Activated naive CD4-positive, alpha-beta T cell treated with anti-CD3 and anti-CD28 coated beads, Interleukin-2, amount 50 U/mL, for 72 hours (primary cell): ENCODE results near the gene GRIN3B. TPM values are rescaled to one million over a fixed set of nuclear protein-coding genes. Genes with fewer than 3 reads are reported as not detected.

Experiments
- ATAC-seq, 2 donors: fragments of 150-1000 bp; cut with Tn5 transposase; 2 replicates each; pipeline ENCODE4 v1.10.0; 2021; ENCODE audit warnings: mild to moderate bottlenecking in 2 of 2, moderate library complexity in 2 of 2
- DNase-seq, 2 donors: peaks; one replicate each; pipeline ENCODE4 v3.0.0; 2021 to 2022; ENCODE audit warnings: low spot score in 2 of 2
- H3K27ac Mint-ChIP-seq, 2 donors: one replicate each; pipeline ENCODE4 v1.8.0; 2022; ENCODE audit warnings: mild to moderate bottlenecking in 2 of 2, mixed read lengths in 2 of 2
- H3K36me3 Mint-ChIP-seq, 2 donors: one replicate each; pipeline ENCODE4 v1.8.0; 2022; ENCODE audit warnings: mixed read lengths in 2 of 2
- H3K9me3 Mint-ChIP-seq, 2 donors: one replicate each; pipeline ENCODE4 v1.8.0; 2022; ENCODE audit warnings: mixed read lengths in 2 of 2
- total RNA-seq, 2 donors: library from RNA; stranded (reverse); gene quantifications; one replicate each; pipeline ENCODE4 v1.2.3, GENCODE V29; 2022

The GRIN3B gene
- total RNA-seq, 2 donors from 2014 or later: 0.07 to 0.19 TPM

DNA sequence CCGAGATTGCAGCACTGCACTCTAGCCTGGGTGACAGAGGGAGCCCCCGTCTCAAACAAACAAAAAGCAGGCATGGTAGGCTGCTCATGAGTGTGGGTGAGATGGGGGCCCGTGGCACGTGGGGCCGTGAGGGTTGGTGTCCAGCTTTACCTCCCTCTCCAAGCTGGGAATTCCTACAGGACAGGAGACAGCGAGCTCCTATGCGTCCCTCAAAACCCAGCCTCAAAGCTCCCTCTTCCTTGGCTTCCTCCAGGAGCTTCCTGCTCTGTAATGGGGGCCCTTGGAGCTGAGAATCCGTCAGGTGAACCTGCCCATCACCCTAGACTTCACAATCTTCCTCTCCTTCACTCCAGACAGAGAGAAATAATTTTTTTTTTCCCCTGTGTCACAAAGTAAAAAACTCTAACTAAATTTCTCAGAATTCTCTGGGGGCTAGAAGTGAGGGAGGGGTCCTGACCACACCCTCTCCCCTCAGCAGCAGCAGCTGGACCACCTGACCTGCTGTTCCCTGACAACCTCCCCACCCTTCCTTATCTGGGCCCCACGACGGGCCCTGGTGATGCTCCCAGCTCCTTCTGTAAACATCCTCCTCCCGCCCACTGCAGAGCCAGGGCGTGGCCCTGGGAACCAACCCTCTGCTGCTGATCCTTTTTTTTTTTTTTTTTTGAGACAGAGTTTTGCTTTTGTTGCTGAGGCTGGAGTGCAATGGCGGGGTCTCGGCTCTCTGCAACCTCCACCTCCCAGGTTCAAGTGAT lies 38.2 kb upstream of the GRIN3B start:
- H3K27ac Mint-ChIP-seq: no peak overlapping the region
- no peak for DNase-seq
- no peak for ATAC-seq
- peaks cover 0 to 4% of the 10 kb centered on the region in 2 donors for H3K9me3 Mint-ChIP-seq
- peaks cover 0 to 17% of the 10 kb centered on the region in 2 donors for H3K36me3 Mint-ChIP-seq

- no peak overlapping the region for H3K27ac Mint-ChIP-seq
- no peak for ATAC-seq
- H3K9me3 Mint-ChIP-seq: peaks cover 0 to 4% of the 10 kb centered on the region in 2 donors
- peaks cover 0 to 22% of the 10 kb centered on the region in 2 donors for H3K36me3 Mint-ChIP-seq
- no peak for DNase-seq
Observed at GRCh38 chr19:962683-963400, 37.4 kb upstream of the GRIN3B start.

DNA sequence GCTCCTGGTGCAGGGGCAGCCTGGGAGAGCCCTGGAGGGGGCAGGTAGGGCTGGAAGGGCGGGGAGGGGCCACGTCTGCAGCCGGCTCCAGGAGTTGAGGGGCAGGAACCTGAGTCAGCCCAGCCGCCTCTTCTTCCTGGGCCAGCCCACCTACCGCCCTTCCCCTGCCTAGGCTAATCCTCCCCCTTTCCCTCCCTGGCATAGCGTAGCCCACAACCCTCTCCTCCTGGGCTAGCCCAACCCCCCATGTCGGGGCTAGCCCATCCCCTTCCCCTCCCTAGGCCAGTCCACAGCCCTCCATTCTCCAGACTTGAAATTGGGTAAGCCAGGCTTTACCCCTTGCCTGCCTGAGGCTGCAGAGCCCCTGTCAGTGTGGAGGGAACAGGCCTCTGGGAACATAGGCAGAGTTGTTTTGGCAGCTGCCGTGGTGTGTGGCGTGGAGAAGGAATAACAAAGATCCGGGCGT lies 36.7 kb upstream of the GRIN3B start:
- H3K27ac Mint-ChIP-seq: no peak overlapping the region
- DNase-seq: no peak
- peaks cover 0 to 4% of the 10 kb centered on the region in 2 donors for H3K9me3 Mint-ChIP-seq
- H3K36me3 Mint-ChIP-seq: peaks cover 0 to 22% of the 10 kb centered on the region in 2 donors
- no peak for ATAC-seq

DNA sequence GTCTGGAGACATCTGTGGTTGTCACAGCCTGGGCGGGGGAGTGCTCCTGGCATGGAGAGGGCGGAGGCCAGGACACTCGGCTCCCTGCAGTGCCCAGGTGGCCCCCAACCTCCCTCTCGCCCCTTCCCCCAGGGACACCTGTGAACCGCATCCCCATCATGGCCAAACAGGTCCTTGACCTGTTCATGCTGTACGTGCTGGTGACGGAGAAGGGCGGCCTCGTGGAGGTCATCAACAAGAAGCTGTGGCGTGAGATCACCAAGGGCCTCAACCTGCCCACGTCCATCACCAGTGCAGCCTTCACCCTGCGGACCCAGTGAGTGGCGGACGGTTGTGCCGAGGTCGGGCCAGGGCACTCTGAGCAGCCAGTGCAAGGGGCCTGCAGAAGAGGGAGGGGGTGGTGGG lies 36.1 kb upstream of the GRIN3B start:
- ATAC-seq: no peak

GRCh38 chr19:964761-965694 lies 35.2 kb upstream of the GRIN3B start:
- Mint-ChIP-seq H3K36me3 (peaks cover 0 to 22% of the 10 kb centered on the region in 2 donors), H3K27ac (no peak overlapping the region), H3K9me3 (peaks cover 0 to 4% of the 10 kb centered on the region in 2 donors)
- ATAC-seq: no peak
- DNase-seq: no peak

More for the DNA sequence above, 36.1 kb upstream of the GRIN3B start:
- no peak for DNase-seq
- H3K27ac Mint-ChIP-seq: no peak overlapping the region
- peaks cover 0 to 4% of the 10 kb centered on the region in 2 donors for H3K9me3 Mint-ChIP-seq
- H3K36me3 Mint-ChIP-seq: peaks cover 0 to 22% of the 10 kb centered on the region in 2 donors

- Mint-ChIP-seq H3K9me3 (peaks cover 4 to 5% of the 10 kb centered on the region in 2 donors), H3K27ac (peak overlapping the region in 1 of 2 donors; percentile 36), H3K36me3 (peaks cover 11 to 33% of the 10 kb centered on the region in 2 donors)
- DNase-seq (no peak), ATAC-seq (no peak)
Observed at GRCh38 chr19:966485-967088, 33.6 kb upstream of the GRIN3B start.

- H3K27ac Mint-ChIP-seq: peak overlapping the region in 1 of 2 donors; percentile 74
- ATAC-seq: no peak
Observed at GRCh38 chr19:970695-971094, 29.5 kb upstream of the GRIN3B start.

DNA sequence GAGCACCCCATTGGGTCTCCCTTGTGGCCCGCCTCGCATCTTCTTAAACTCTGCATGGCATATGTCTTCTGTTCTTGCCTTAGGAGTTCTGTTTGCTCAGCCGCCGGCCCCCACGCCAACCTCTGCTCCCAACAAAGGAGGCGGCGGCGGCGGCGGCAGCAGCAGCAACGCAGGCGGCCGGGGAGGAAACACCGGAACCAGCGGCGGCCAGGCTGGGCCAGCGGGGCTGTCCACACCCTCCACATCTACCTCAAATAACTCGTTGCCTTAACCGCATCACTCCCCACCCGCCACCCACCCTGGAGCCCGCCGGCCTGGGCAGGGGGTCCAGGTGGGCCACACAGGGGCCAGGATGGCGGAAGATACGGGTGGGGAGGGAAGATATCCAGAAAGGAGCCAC lies 28.4 kb upstream of the GRIN3B start:
- H3K27ac Mint-ChIP-seq: no peak overlapping the region
- peaks cover 0 to 5% of the 10 kb centered on the region in 2 donors for H3K9me3 Mint-ChIP-seq
- DNase-seq (no peak), ATAC-seq (no peak)
- peaks cover 13 to 20% of the 10 kb centered on the region in 2 donors for H3K36me3 Mint-ChIP-seq

More at GRCh38 chr19:970695-971094, 29.5 kb upstream of the GRIN3B start:
- peaks cover 0 to 5% of the 10 kb centered on the region in 2 donors for H3K9me3 Mint-ChIP-seq
- no peak for DNase-seq
- H3K36me3 Mint-ChIP-seq: peaks cover 13 to 25% of the 10 kb centered on the region in 2 donors

DNA sequence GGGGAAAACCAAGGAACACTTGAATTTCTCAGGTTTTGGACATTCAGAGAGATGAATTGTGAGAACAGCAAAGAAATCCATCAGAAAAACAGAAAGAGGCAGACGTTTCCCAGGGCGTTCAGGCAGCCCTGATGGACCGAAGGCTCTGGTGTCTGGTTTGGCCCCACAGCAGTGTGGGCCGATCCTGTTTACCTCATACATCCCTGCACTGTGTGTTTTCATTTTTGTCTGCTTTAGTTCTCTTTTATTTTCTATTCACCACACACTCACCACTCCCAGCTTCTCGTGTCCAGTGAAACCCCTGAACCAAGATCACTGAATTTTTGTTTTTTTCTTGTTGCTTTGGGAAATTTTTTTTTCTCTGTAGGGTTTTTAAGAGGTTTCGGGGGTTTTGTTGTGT lies 27.9 kb upstream of the GRIN3B start:
- no peak for DNase-seq
- H3K9me3 Mint-ChIP-seq: peaks cover 0 to 5% of the 10 kb centered on the region in 2 donors
- no peak overlapping the region for H3K27ac Mint-ChIP-seq
- ATAC-seq: no peak
- H3K36me3 Mint-ChIP-seq: peaks cover 13 to 15% of the 10 kb centered on the region in 2 donors

DNA sequence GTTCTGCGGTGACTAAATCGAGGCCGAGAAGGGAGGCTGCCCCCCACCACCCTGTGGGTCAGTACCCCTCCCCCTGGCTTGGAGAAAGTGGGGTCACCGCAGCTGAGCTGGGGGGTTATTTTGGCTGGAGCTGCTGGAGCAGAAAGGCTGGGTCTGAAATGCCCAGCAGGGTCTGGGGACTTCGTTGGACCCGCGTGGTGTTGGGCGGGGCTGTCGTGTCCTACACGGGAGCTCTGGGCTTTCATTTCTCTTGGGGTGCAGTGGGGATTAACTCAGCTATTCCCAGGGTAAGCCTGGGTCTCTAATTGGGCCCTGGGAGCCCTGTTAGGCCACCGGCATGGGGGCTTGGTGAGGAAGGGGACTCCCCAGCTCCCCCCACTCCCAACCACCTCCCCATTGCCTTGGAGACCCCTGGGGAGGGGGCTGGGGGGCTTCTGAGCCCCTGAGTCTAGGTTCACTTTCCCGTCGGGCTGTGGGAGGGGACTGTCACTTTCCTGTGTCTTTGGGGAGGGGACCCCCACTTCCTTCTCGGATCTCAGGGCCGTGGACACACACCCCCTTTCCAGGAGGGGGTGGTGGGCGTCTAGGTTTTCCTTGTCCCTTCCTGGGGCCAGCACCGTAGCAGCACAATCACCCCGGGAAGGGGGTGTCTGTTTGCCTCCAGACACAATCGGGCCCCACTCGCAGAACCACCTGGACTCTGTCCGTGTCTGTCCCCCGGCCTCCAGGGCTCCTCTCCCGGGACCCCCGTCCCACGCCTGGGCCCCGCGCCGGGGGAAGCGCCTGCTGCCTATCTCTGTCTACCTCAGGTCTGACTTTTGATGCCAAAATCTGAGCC lies 26.3 kb upstream of the GRIN3B start:
- H3K9me3 Mint-ChIP-seq: peaks cover 0 to 5% of the 10 kb centered on the region in 2 donors
- H3K36me3 Mint-ChIP-seq: peaks cover 13% of the 10 kb centered on the region in 2 donors
- H3K27ac Mint-ChIP-seq: no peak overlapping the region
- ATAC-seq: no peak
- DNase-seq: no peak

GRCh38 chr19:974564-975257 lies 25.5 kb upstream of the GRIN3B start:
- H3K27ac Mint-ChIP-seq: no peak overlapping the region
- ATAC-seq (no peak), DNase-seq (no peak)
- H3K36me3 Mint-ChIP-seq: peaks cover 13% of the 10 kb centered on the region in 2 donors
- peaks cover 0 to 5% of the 10 kb centered on the region in 2 donors for H3K9me3 Mint-ChIP-seq

DNA sequence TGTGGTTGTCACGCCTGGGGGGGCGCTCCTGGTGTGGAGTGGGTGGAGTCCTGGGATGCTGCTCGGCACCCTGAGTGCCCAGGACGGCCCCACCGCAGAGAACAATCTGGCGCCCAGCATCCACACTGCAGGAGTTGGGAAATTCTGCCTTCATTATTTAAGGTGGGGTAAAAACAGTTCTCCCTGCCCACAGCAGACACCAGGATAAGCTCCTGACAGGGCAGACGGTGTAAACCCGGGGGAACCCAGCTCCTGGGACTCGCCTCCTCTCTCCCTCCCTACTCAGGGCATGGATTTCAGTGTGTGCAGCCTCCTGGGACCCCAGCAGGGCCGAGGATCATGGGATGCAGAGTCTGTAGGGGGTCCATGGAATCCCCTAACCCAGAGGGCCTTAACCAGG lies 23.7 kb upstream of the GRIN3B start:
- peaks cover 2 to 3% of the 10 kb centered on the region in 2 donors for H3K36me3 Mint-ChIP-seq
- no peak overlapping the region for H3K27ac Mint-ChIP-seq
- ATAC-seq: no peak
- DNase-seq: no peak
- no peaks in the 10 kb centered on the region for H3K9me3 Mint-ChIP-seq

DNA sequence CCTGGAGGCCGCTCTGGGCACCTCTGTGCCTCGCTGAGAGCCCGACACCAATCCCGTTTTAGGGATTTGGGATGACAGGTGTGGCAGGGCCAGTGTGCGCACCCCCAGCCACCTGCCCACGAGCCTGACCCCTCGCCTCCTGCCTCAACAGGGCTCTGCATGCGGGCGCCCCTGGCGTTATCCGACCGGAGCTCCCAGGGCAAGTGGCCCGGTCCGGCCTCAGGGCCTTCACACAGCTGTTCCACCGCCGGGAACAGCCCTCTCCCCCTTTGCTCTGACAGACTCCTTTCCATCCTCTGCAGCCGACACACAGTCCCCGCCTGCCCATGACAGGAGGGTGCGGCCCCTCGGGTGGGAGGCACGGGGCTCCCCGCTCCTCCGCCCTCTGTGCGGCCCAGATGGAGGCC lies 23.2 kb upstream of the GRIN3B start:
- H3K9me3 Mint-ChIP-seq: no peaks in the 10 kb centered on the region
- no peak for DNase-seq
- ATAC-seq: peak in 1 of 2 donors; percentile 16
- H3K36me3 Mint-ChIP-seq: no peaks in the 10 kb centered on the region
- no peak overlapping the region for H3K27ac Mint-ChIP-seq

DNA sequence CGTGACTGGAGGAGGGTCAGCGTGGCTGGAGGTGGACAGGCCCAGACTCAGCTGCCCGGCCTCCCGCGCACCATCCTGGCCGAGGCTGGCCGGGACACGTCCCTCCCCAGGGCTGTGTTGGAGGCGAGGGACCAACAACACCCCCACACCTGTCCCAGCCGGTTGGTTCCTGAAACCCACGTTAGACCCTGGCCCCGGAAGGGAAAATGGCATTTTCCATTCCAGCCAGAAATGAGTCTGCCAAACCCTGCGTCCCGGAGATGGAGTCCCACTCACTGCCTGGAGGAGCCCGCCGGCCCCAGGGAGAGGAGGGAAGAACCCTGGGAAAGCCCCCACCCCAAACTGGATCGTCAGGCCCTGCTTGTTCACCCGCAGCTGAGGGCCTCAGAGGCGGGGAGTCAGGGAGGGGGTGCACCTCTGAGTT lies 20.9 kb upstream of the GRIN3B start:
- Mint-ChIP-seq H3K36me3 (peaks cover 3% of the 10 kb centered on the region in 2 donors), H3K27ac (no peak overlapping the region), H3K9me3 (no peaks in the 10 kb centered on the region)
- no peak for DNase-seq
- no peak for ATAC-seq
